GM23338 (cell line): ENCODE results near the gene SHROOM2. TPM values are rescaled to one million over a fixed set of nuclear protein-coding genes. Genes with fewer than 3 reads are reported as not detected.

ENCODE experiments used
- ATAC-seq: fragments of 200-7000 bp; cut with Tn5 transposase; 3 replicates; pipeline ENCODE4 v1.9.1; 2020
- DNase-seq: peaks from one replicate; pipeline ENCODE4 v3.0.0-alpha.2; 2015; ENCODE audit warnings: low spot score
- H2AFZ ChIP-seq: fragments of 200-600 bp; sonication (generic); 2 replicates; pipeline ENCODE4 v1.8.0; 2016; ENCODE audit warnings: antibody characterized with exemption, mild to moderate bottlenecking, moderate library complexity
- H3F3A ChIP-seq: fragments of 200-600 bp; sonication (generic); replicated peaks from 2 replicates; pipeline ENCODE4 v1.8.0; 2017; ENCODE audit warnings: antibody characterized with exemption, mixed run types, low read depth
- H3K27ac ChIP-seq: fragments of 200-600 bp; sonication (generic); 2 replicates; pipeline ENCODE4 v1.6.1; 2016; ENCODE audit warnings: low read depth
- H3K27me3 ChIP-seq: fragments of 200-600 bp; sonication (generic); 2 replicates; pipeline ENCODE4 v1.8.0; 2016; ENCODE audit warnings: mild to moderate bottlenecking, mixed run types, moderate library complexity; ENCODE audit not compliant: insufficient read depth
- H3K36me3 ChIP-seq: fragments of 200-600 bp; sonication (generic); 2 replicates; pipeline ENCODE4 v1.8.0; 2016; ENCODE audit warnings: mild to moderate bottlenecking; ENCODE audit not compliant: insufficient read depth
- H3K4me1 ChIP-seq: fragments of 200-600 bp; sonication (generic); 2 replicates; pipeline ENCODE4 v1.8.0; 2016; ENCODE audit warnings: mild to moderate bottlenecking, moderate library complexity; ENCODE audit not compliant: insufficient read depth
- H3K4me2 ChIP-seq: fragments of 200-600 bp; sonication (generic); 2 replicates; pipeline ENCODE4 v1.7.1; 2017; ENCODE audit warnings: mixed run types
- H3K4me3 ChIP-seq: fragments of 200-600 bp; sonication (generic); 2 replicates; pipeline ENCODE4 v1.6.1; 2016; ENCODE audit warnings: mixed run types
- H3K79me2 ChIP-seq: fragments of 200-600 bp; sonication (generic); replicated peaks from 2 replicates; pipeline ENCODE4 v1.8.0; 2017; ENCODE audit warnings: mild to moderate bottlenecking; ENCODE audit not compliant: insufficient read depth
- H3K9me2 ChIP-seq: fragments of 200-600 bp; sonication (generic); 2 replicates; pipeline ENCODE4 v1.8.0; 2017; ENCODE audit not compliant: insufficient read depth
- H4K20me1 ChIP-seq: fragments of 200-600 bp; sonication (generic); replicated peaks from 2 replicates; pipeline ENCODE4 v1.8.0; 2017; ENCODE audit warnings: mild to moderate bottlenecking; ENCODE audit not compliant: insufficient read depth
- H3K27ac Mint-ChIP-seq: 2 replicates; pipeline ENCODE4 v1.8.0; 2020; ENCODE audit warnings: inconsistent platforms, mild to moderate bottlenecking, moderate library complexity, mixed read lengths
- H3K27me3 Mint-ChIP-seq: 3 replicates; pipeline ENCODE4 v1.8.0; 2022; ENCODE audit warnings: low read depth, mild to moderate bottlenecking, moderate library complexity, mixed read lengths, inconsistent platforms; ENCODE audit not compliant: insufficient read depth, poor library complexity
- H3K36me3 Mint-ChIP-seq: 3 replicates; pipeline ENCODE4 v1.8.0; 2021; ENCODE audit warnings: low read depth, mild to moderate bottlenecking, inconsistent platforms, moderate library complexity, mixed read lengths
- H3K4me1 Mint-ChIP-seq: 3 replicates; pipeline ENCODE4 v1.8.0; 2020; ENCODE audit warnings: mild to moderate bottlenecking, inconsistent platforms, mixed read lengths
- H3K4me3 Mint-ChIP-seq: 3 replicates; pipeline ENCODE4 v1.8.0; 2021; ENCODE audit warnings: moderate library complexity, mild to moderate bottlenecking, inconsistent platforms, mixed read lengths
- H3K9me3 Mint-ChIP-seq: 3 replicates; pipeline ENCODE4 v1.8.0; 2020; ENCODE audit warnings: moderate library complexity, mild to moderate bottlenecking, inconsistent platforms, mixed read lengths
- CREB1 ChIP-seq: fragments of 250-450 bp; sonication (Bioruptor Pico); IDR thresholded peaks from 2 replicates; pipeline ENCODE4 v1.5.0; 2020; ENCODE audit warnings: low read depth, mild to moderate bottlenecking, moderate library complexity
- CTCF ChIP-seq, 2 experiments: fragments of 200-600 bp in 1 of 2; sonication (generic) in 1 of 2; conservative IDR thresholded peaks; 2 replicates each; pipeline versions ENCODE4 v1.5.1 to v1.6.1; 2016 to 2017; ENCODE audit warnings: antibody characterized with exemption in 2 of 2, low read depth in 2 of 2, mild to moderate bottlenecking in 2 of 2, moderate library complexity in 1 of 2
- EZH2 ChIP-seq: fragments of 200-600 bp; sonication (generic); IDR thresholded peaks from one replicate; pipeline ENCODE4 v1.8.0; 2017; ENCODE audit warnings: antibody characterized with exemption, mild to moderate bottlenecking, low read depth; ENCODE audit not compliant: unreplicated experiment
- EZH2phosphoT487 ChIP-seq: fragments of 200-600 bp; sonication (generic); IDR thresholded peaks from one replicate; pipeline ENCODE4 v1.8.1; 2018; ENCODE audit warnings: antibody characterized with exemption; ENCODE audit not compliant: unreplicated experiment
- JUNB ChIP-seq: IDR thresholded peaks from one replicate; pipeline ENCODE4 v1.6.1; 2016; ENCODE audit warnings: antibody characterized with exemption; ENCODE audit not compliant: unreplicated experiment
- NANOG ChIP-seq: IDR thresholded peaks from 2 replicates; pipeline ENCODE4 v1.6.1; 2016; ENCODE audit warnings: antibody characterized with exemption, borderline replicate concordance
- REST ChIP-seq: IDR thresholded peaks from one replicate; pipeline ENCODE4 v1.6.1; 2018; ENCODE audit warnings: antibody characterized with exemption; ENCODE audit not compliant: unreplicated experiment
- STAT1 ChIP-seq: IDR thresholded peaks from one replicate; pipeline ENCODE4 v1.6.1; 2016; ENCODE audit warnings: antibody characterized with exemption; ENCODE audit not compliant: unreplicated experiment
- ZNF114 ChIP-seq: fragments of 250-450 bp; sonication (Bioruptor Pico); IDR thresholded peaks from 2 replicates; pipeline ENCODE4 v1.5.0; 2020; ENCODE audit warnings: mild to moderate bottlenecking, moderate library complexity
- ZNF331 ChIP-seq: fragments of 250-450 bp; sonication (Bioruptor Pico); IDR thresholded peaks from 2 replicates; pipeline ENCODE4 v1.5.0; 2020; ENCODE audit warnings: low read depth, mild to moderate bottlenecking, moderate library complexity
- ZNF462 ChIP-seq: fragments of 250-450 bp; sonication (Bioruptor Pico); IDR thresholded peaks from 2 replicates; pipeline ENCODE4 v1.5.0; 2020; ENCODE audit warnings: mild to moderate bottlenecking, moderate library complexity
- polyA plus RNA-seq: library from polyadenylated mRNA; unstranded; fragments of >200 nt; fragmentation: Nextera tagmentation; extraction: Ambion mirVana; gene quantifications from 2 replicates; pipeline ENCODE4 v1.2.1, GENCODE V29; 2016
- total RNA-seq: library from RNA; depleted of rRNA; stranded (reverse); fragments of >200 nt; shearing (Covaris generic); gene quantifications from 2 replicates; pipeline ENCODE4 v1.2.3, GENCODE V29; 2014

Gene SHROOM2
- total and polyA plus RNA-seq, 2 experiments from 2014 or later: 3.5 to 15.8 TPM

- TF ChIP-seq ZNF462 (CRISPR knock-in tag) (no peak), ZNF114 (CRISPR knock-in tag) (no peak)
Measured at GRCh38 chrX:9980927-9981326, 194.7 kb downstream of the SHROOM2 start (continued).

- H2AFZ ChIP-seq: no peak overlapping the region
- no peak for ATAC-seq
- peaks cover 8% of the 10 kb centered on the region for H3K4me1 ChIP-seq
- peaks cover 16% of the 10 kb centered on the region; the same call in 2 of the 3 replicates for H3K4me1 Mint-ChIP-seq
- no peaks in the 10 kb centered on the region for H4K20me1 ChIP-seq
- H3K4me2 ChIP-seq: no peak overlapping the region
- no peaks in the 10 kb centered on the region for H3K27me3 ChIP-seq
- H3K4me3 Mint-ChIP-seq: no peak overlapping the region
- peaks cover 7% of the 10 kb centered on the region; the same call in 2 of the 3 replicates for H3K9me3 Mint-ChIP-seq
- H3K36me3 ChIP-seq: no peaks in the 10 kb centered on the region
- no peaks in the 10 kb centered on the region for H3K27me3 Mint-ChIP-seq
- no peak overlapping the region for H3K4me3 ChIP-seq
- no peaks in the 10 kb centered on the region for H3F3A ChIP-seq
- H3K79me2 ChIP-seq: no peaks in the 10 kb centered on the region
- H3K27ac Mint-ChIP-seq: no peak overlapping the region
- no peaks in the 10 kb centered on the region; the same call in 1 of the 3 replicates for H3K36me3 Mint-ChIP-seq
- H3K9me2 ChIP-seq: no peaks in the 10 kb centered on the region
- DNase-seq: no peak
- no peak overlapping the region for H3K27ac ChIP-seq
- no peak for TF ChIP-seq CREB1 (CRISPR knock-in tag)
- no peak for TF ChIP-seq ZNF114 (CRISPR knock-in tag)
- TF ChIP-seq EZH2: no peak
- no peak for TF ChIP-seq NANOG
- no peak for TF ChIP-seq CTCF (conservative IDR thresholded peaks at IDR 0.05; ENCODE audit: low read depth in 2 of 2)
- TF ChIP-seq ZNF331 (CRISPR knock-in tag): no peak
- TF ChIP-seq EZH2phosphoT487: no peak
- no peak for TF ChIP-seq STAT1
- TF ChIP-seq JUNB: no peak
- no peak for TF ChIP-seq REST
Measured at GRCh38 chrX:9983441-9983840, 197.2 kb downstream of the SHROOM2 start.
